NCI-H128 (cell line): ENCODE measurements around the gene PSMD6.

Source experiments
- DNase-seq: peaks from one replicate; lab custom pipeline; 2025; ENCODE audit not compliant: unreplicated experiment; lab: John Stamatoyannopoulos, UW

PSMD6 gene

DNA sequence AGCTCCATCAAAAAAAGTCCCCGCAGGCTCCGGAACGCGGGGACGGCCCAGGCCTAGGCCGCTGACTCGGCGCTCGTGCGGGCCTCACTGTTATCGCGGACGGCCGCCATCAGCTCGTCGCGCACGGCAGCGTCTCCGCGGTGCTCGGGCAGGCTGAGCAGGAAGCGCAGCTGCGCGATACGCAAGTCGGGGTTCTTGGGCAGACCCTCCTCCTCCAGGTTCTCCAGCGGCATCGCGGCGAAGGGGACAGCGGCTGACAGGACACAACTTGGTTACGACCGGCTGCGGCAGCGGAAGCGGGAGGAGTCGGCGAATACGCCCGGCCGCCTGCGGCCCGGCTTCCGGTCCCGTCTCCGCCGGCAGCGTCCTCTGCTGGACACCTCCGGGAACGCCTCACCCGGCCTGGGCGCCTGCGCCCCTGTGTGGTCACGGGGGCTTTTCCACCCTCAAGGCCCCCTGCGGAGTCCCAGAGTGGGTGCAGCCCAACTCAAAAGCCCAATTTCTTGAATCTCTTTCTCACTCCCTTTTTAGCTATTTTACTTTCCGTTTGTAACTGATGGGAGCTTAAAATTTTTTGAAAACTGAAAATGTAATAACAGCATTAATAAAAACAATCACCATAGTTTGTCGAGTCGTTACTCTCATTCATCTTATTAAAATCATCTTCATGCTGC lies at the start of gene PSMD6:
TSS of gene PSMD6 (minus strand) at position 308 of the 674 bp plus-strand sequence. CDS start at position 233, 75 bp downstream.
- peak; percentile 54 for DNase-seq

DNA sequence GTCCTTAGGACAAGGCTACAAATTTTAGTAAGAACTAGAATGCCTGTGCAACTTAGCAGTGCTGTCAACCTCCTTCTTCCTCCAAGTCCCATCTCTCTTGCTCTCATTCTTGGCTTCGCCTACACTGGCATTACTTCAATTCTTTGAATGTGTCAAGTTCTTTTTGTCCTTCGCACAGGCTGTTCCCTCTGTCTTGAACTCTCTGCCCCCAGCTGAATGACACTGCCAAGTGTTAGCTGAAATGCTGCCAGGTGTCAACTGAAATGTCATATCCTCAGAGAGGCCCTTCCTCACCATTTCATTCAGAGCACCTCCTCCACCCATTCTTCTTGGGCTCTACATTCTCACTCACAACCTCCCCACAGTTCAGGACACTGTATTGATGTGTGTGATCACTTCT lies 48.8 kb upstream of the PSMD6 start:
- DNase-seq = no peak

- DNase-seq = no peak
Observed at GRCh38 chr3:64070704-64071103, 47.4 kb upstream of the PSMD6 start.

GRCh38 chr3:64067506-64068346 lies 44.4 kb upstream of the PSMD6 start:
- DNase-seq = no peak

DNA sequence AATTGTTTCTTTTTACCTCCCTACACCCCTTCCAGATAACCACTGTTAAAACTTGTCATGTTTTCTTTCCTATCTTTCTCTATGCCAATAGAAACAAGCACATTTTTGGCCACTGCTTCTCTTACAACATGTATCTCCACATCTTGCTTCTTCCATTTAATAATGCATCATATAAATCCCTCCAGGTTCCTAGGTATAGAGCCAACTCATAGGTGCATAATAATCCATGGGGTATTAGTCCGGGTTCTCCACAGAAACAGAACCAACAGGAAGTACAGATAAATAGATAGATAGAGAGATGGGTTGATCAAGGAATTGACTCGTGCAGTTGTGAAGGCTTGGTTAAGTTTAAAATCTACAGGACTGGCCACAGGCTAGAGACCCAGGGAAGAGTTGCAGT lies 41.5 kb upstream of the PSMD6 start:
- no peak for DNase-seq

- DNase-seq = no peak
Observed at GRCh38 chr3:64063983-64064438, 40.7 kb upstream of the PSMD6 start.

- DNase-seq = no peak
Observed at GRCh38 chr3:64063207-64063982, 40.1 kb upstream of the PSMD6 start.

DNA sequence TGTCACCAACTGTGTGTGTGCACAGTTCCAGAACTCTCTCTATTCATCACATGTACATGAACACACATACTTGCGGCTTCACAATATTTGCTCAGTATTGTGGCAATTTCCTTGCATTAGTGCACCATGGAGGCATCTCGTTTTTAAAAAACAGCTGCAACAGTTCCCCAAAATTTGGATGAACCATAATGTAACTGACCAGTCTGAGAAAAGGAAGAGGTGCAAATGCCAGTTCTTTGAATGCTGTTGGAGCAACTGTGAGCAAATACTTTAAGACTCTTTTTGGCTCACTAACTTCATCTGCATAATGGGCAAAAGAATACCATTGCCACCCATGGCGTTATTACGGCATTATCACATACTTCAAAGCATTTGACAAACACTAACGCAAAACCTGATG lies 38.3 kb upstream of the PSMD6 start:
- no peak for DNase-seq

DNA sequence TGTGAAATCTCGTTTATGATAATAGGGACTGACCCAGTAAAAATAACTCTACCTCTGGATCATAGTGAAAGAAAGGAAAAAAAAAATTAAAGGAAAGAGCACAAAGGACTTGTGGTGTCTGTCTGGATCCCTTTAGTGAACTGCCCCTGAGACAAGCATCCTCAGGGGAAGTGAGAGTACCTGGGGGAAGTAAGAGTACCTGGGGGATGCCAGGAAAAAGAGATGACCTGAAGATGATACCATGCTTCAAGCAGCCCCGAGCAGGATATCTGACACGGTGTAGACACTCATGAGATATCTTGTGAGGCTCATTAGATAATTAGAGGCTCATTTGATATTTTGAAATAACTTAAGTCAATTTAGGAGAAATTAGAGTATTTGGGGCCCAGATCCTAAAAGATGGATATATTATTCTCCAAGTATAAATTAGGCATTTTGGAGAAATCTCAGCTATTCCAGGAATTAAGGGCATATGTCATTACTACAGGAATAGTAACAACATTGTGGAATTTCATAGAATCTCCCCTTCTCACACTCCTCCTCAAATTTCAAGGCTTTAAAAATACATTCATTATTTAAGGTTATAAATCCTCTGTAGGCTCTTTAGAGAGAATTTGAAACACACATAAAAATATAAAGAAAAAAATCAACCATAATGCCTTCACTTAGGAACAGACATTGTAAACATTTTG lies 36.3 kb upstream of the PSMD6 start:
- no peak for DNase-seq

- DNase-seq = peak; percentile 21
Observed at GRCh38 chr3:64058566-64058965, 35.3 kb upstream of the PSMD6 start.

GRCh38 chr3:64057231-64057630 lies 33.9 kb upstream of the PSMD6 start:
- DNase-seq = no peak

DNA sequence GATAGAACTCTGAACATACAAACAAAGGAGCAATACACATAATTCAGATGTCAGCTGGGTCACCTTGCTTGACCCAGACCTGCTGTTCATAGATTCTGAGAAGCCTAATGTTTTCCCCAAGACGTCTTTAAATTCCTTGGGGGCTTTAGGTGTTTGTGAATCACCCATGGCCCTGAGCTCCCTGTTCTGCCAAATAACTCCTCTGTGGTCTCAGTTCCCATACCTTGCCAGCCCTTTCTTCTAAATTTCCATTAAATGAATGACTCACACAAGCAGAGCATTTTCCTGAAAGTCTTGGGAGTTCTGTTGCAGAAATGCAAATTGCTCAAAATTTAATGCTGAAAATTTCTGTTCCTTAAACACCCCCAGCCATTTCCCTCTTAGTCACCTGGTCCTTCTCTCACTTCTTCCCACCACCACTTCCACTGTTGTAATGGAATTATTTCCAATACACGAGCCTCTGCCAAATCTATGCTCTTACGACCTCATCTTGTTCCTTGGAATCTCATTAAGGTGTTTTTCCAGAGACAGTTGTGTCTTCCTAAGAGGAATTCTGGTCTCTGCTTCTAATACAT lies 33.4 kb upstream of the PSMD6 start:
- no peak for DNase-seq

DNA sequence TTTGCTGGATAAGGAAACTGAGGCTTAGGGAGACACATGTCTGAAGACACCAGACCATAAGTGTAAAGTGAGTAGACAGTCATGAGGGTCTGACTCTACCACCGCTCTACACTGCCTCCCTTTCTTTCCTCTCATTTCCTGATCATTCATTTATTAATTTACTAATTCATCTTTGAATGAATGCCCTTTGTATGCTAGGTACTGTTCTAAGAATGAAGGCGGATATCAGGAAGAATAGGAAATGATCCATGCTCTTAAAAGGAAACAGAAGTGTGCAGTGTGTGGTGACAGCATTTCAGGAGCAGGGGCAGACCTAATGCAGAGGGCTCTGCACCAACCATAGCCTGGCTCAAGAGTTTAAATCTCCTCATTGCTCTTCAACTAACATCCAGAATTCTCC lies 31.8 kb upstream of the PSMD6 start:
- no peak for DNase-seq

DNA sequence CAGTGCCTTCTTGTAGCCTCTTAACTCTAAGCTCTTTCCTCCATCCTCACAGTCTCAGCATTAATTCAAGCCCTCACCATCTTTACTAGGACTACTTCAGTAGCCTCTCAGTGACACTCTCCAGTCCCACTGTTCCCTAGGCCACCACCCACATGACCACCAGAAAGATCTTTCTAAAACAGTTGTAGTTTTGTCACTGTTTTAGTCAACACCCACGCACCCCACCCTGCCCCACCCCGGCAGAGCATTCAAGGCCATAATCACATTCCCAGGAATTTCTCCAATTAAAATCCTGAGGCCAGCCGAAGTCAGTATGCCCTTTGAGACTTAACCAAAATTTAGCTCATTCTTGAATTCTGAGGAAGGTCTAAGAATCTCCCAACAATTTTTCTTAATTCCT lies 31.2 kb upstream of the PSMD6 start:
- no peak for DNase-seq

- DNase-seq = no peak
Observed at GRCh38 chr3:64053581-64053980, 30.3 kb upstream of the PSMD6 start.

DNA sequence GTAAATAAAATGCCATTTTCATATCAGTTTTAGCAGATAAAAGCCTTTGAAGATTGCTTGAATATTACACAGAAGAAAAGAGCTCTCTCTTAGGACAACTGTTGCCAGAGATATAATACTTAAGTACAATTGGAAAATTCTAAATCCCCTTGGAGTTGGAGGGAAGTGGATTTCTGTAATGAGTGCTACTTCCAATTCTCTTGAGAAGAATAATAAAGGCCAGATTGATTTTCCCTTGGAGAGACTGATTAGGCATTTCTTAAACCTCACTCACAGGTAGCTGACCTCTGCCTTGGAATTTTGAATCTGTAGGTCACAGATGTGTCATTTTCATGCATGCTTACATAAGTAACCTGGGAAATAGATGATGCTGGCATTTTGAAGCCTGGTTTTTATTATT lies 29.8 kb upstream of the PSMD6 start:
- no peak for DNase-seq

GRCh38 chr3:64049832-64050231 lies 26.5 kb upstream of the PSMD6 start:
- no peak for DNase-seq

- no peak for DNase-seq
Observed at GRCh38 chr3:64049136-64049535, 25.8 kb upstream of the PSMD6 start.

DNA sequence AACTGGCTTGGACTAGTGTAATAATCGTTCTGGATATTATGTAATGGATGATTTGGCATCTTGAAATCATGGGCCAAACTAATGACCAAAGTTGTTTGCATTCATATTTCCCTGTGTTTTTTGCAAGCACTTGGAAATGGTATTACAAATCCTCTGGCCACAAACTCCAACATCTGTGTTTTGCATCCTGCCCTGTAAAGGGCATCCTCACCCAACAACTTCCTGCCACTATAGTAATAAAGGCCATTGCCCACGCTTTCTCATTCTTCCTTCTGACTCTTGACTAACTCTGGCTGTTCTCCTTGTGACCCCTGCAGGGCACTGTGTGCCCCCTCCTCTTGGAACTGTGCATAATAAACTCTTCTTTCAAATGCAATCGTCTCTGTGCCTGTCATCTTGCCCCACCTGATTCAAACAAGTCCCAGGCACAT lies 25.4 kb upstream of the PSMD6 start:
- no peak for DNase-seq

DNA sequence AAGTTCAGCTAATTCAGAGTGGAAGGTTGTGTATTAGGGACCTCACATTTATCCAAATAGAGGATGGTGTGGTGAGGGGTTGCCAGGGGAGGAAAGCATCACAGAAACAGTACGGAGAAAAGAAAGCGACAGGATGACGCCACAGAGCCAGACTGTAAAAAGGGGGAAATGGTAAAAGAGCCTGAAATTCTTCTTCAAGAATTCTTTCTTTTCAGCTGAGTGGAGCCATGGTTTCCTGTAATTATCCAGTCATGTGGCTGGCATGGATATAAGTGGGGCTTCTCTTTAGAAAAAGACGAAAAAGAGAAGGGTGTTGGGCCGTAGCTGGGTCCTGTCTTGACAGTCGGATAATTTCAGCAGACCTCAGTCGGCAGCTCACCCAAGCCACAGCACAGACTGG lies 24.5 kb upstream of the PSMD6 start:
- DNase-seq = no peak
